NCI-H226 (cell line): ENCODE data around the gene TMEM214.
A peak's percentile ranks its signal among the peaks of the same experiment; 100 is the strongest.

ENCODE experiments used
- DNase-seq: peaks from one replicate; pipeline ENCODE4 v3.0.0-alpha.2; 2015

The TMEM214 gene

DNA sequence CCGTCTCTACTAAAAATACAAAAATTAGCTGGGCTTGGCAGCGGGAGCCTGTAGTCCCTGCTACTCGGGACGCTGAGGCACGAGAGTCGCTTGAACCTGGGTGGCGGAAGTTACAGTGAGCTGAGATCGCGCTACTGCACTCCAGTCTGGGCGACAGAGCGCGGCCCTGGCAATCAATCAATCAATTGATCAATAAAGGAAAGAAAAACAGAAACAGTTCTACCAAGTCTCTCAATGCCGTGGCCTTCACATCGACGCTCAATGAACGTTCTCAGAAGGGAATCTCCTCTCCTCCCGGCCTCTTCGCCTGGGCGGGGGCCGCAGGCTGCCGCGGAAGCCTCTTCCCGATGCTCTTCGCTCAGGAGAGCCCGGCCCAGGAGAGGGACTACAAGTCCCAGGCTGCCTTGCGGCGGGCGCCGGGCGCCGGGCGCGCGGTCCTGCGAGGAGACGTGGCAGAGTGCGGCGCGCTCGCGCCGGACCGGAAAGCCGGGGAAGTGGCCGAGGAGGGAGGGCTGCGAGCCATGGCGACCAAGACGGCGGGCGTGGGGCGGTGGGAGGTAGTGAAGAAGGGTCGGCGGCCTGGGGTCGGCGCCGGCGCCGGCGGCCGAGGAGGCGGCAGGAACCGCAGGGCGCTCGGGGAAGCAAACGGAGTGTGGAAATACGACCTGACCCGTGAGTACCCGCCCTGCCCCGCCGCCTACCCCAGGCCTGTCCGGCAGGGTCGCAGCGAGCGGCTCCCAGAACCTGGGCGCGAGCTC lies at the start of gene TMEM214:
Gene TMEM214 (plus strand): TSS at position 471 of the 758 bp plus-strand sequence. CDS start 51 bp downstream, at position 522.
- DNase-seq = peak; percentile 87

DNA sequence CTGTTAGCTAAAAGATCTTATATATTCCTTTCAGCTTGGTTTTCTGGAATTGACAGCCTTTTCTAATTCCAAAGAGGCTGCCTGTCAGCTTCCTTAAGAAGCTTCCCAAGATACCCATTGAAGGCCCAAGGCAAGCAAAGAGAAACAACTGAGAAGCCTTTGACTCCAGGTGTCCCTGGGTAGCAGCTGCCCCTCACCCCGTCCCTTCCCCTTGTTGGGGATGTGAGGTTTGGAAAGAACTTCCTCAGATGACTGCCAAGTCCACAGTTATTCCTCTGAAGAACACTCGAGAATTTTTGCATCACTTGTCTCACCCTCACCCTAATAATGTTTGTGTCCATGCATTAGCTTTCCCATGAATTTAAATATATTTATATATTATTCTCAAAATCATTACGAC lies 49.0 kb upstream of the TMEM214 start:
- no peak for DNase-seq

DNA sequence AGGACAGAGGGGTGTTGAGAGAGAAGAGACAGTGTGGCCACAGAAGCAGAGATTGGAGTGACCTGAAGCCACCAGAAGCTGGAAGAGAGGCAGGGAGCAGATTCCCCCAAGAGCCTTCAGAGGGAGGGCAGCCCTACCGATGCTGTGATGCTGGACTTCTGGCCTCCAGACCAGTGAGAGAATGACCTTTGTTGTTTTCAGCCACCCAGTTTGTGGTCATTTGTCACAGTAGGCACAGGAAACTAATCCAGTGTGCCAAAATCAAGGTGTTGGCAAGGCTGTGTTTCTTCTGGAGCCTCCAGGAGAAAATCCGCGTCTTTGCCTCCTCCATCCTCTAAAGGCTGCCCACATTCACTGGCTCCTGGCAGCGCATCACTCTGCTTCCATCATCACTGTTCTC lies 47.0 kb upstream of the TMEM214 start:
- no peak for DNase-seq

GRCh38 chr2:26986576-26986975 lies 46.2 kb upstream of the TMEM214 start:
- DNase-seq = peak; percentile 30

GRCh38 chr2:26988058-26988860 lies 44.5 kb upstream of the TMEM214 start:
- DNase-seq = no peak

DNA sequence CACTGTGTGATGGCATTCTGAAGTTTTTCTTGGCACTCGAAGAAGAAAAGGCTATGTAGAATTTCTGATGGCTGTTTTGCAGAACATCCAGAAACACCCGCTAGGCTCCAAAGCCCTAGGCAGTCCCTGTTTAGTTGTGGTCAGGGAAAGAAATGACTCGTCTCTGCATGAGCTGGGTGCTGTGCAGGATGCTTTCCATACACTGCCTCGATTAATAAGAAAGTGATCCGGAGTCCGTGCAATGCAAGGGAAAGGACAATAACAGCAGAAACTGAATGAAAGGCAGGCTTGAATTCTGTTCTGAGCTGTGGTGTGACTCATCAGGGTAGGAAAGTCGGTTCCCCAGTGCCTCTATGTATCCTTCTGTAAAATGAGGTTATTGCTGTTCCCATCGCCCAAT lies 43.6 kb upstream of the TMEM214 start:
- no peak for DNase-seq

- no peak for DNase-seq
Observed at GRCh38 chr2:26991717-26992116, 41.0 kb upstream of the TMEM214 start.

DNA sequence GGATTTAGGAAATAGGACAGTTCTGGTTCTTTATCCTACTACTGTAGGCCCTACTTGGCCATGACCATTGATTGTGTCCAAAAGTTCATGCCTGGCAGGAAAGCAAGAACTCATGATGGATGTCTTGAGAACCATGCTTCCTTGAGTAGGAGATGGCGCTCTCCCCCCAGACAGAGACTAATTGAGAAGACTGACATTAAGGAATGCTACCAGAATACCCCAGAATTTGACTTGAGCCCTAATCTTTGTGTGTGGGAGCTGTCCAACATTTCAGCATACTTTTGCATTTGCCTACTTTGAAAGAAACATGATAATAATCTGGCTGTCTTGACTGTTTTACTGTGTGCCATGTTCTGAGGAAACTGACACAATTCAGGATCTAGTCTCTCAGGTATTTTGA lies 39.0 kb upstream of the TMEM214 start:
- no peak for DNase-seq

DNA sequence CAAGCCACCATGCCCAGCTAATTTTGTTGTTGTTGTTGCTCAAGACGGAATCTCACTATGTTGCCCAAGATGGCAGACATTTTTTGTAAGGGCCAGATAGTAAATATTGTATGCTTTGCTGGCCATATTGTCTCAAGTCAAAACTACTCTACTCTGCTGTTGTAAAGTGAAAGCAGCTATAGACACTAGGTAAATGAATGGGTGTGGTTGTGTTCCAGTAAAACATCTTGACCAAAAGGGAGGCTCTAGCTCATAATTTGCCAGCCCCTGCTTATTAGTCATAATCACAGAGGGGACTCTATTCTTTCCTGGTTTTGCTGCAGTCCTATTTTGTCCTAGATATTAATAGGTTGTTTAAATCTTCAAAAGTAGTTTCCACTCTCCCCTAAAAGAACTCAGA lies 37.8 kb upstream of the TMEM214 start:
- DNase-seq = no peak

DNA sequence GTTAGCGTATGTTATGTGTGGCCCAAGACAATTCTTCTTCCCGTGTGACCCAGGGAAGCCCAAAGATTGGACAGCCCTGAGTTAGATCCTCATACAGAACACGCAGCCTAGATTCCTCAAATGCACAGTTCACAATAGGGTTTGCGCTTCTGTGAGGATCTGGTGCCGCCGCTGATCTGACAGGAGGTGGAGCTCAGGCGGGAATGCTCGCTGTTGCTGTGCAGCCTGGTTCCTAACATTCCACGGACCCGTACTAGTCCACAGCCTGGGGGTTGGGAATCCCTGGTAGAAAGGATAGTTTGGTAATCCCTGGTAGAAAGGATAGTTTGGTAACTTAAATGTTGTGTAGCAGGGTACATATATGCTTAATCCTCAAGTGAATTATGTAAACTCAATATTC lies 35.4 kb upstream of the TMEM214 start:
- no peak for DNase-seq

- no peak for DNase-seq
Observed at GRCh38 chr2:26998323-26998722, 34.4 kb upstream of the TMEM214 start.

DNA sequence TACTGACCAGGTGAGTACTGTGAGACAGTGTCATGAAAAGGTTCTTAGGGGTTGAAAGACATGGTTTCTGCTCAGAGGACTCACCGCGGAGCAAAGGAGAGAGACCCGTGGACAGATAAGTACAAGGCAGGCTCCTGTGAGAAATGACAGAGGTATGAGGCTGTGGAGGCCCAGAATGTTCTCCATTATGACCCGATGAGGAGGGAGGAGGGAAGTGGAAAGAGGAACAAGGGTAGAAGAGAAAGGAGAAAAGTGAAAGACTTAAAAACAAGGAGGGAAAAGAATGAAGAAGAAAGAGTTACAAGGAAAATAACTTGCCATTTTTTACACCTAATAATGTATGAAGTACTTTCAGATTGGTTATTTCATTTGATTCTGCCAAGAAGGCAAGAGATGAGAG lies 32.5 kb upstream of the TMEM214 start:
- no peak for DNase-seq

DNA sequence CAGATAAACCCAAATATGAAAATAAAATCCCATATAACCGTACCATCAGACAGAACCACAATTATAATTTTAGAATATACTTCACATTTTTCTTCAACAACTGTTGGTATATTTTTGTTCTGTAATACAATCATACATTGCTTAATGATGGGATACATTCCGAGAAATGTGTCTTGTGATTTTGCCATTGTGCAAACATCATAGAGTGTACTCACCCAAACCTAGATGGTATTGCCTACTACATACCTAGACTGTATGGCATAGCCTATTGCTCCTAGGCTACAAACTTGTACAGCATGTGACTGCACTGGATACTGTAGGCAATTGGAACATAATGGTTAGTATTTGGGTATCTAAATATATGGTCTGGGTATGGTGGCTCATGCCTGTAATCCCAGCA lies 31.8 kb upstream of the TMEM214 start:
- no peak for DNase-seq

DNA sequence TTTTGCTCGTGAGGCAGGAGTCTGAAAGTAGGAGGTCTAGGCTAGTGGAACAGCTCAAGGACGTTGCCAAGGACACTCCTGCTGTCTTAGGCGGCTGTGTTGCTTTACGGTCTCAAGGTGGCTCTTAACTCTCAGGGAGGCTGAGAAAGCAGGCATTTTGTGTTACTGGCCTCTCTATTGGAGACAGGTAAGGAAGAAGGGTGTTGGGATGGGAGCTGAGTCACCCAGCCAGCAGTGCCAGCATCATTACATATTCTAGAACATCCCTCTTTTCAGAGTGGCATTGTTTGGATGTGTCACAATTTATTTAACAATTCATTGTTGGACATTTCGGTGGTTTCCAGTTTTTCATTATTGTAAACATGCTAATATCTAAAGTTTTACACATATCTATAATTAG lies 30.8 kb upstream of the TMEM214 start:
- no peak for DNase-seq

- no peak for DNase-seq
Observed at GRCh38 chr2:27003007-27003406, 29.8 kb upstream of the TMEM214 start.

DNA sequence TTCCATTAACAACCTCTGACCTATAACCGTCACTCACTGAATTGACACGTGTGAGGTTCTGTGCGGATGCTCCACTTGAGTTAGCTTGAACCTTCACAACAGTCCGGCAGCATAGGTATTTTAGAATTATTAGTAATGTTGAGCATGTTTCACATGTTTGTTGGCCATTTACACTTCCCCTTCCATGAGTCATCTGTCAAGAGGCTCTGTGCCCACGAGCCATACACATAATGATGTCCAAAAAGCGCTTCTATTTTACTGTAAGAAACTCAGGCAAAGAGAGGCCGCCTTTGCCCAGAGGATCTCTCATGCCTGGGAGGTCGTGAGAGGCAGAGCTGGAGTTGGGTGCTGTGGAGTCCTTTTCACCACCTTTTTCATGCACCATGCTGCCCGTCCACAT lies 28.9 kb upstream of the TMEM214 start:
- peak; percentile 45 for DNase-seq

DNA sequence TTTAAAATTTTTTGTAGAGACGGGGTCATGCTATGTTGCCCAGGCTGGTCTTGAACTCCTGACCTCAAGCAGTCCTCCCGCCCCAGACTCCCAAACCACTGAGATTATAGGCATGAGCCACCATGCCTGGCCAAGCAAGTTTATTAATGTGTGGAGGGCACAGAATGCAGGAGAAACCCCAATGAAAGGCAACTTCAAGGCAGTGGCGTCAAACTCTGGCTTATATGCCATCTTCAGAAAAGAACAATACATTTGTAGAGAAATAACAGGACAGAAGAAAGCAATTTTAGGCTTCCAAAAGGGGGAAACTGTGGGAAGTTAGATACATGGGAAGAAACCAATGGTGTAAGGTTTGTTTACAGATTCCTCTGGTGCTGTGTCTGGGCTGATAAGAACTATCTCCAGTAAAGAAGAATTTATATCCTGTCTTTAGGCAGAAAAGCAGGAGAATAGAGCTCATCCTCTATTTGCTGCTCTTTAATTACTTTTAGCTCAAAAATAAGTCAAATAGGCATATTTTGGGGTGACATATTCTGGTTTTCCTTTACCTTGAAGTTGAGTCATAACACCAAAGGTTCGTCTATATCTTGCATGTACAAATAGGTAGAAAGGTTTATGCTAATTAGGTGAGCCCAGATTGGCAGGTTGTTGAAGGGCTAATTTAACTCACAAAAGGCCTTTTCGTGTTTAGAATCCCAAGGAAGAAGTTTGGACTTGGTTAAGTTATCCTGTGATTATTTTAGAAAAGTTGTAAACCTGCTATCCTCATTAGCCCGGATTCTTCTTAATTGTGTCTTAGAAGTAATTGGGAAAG lies 26.0 kb upstream of the TMEM214 start:
- no peak for DNase-seq

- DNase-seq = no peak
Observed at GRCh38 chr2:27007416-27008374, 25.1 kb upstream of the TMEM214 start.

DNA sequence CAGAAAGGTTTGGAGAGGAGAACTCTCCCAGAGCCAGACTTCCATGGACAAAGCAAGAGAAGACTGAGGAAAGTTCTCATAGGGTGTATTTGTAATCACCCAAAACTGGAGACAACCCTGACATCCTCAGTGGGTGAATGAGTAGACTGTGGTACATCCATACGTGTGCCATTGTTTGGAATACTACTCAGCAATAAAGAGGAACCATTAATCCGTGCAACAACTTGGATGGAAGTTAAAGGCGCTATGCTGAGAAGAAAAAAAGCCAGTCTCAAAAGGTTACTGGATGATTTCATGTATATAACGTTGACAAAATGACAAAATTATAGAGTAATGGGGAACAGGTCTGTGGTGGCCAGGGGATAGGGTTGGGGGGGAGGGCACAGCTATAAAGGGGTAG lies 24.1 kb upstream of the TMEM214 start:
- DNase-seq = no peak

DNA sequence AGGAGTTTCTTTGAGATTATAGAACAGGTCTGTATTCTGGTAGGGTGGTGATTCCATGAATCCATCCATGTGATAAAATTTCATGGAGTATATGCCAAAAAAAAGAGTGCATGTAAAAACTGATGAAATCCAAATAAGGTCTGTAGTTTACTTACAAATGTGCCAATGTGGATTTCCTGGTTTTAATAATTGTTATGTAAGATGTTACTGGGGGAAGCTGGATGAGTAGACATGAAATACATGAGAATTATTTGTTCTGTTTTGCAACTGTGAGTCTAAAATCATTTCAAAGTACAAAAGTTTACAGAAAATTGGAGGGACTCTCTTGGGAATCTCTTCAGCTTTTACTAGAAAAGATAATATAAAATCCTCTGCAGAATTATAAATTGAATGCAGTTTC lies 23.7 kb upstream of the TMEM214 start:
- no peak for DNase-seq

- no peak for DNase-seq
Observed at GRCh38 chr2:27009716-27010115, 23.0 kb upstream of the TMEM214 start.

DNA sequence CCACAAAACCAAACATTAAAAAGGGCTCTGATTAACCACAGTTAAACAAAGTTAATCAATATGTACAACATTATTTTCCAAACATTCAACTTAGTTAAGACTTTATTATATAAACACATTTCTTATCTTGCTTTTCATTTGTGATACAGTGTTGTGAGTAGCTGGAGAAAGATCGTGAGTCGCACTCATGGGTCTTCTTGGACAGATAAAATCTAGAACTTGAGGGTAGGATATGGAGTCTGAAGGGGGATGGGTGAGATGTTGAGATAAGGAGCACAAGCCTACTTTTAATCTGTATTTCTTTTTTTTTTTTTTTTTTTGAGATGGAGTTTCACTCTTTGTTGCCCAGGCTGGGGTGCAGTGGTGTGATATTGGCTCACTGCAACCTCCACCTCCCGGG lies 22.6 kb upstream of the TMEM214 start:
- no peak for DNase-seq
